ENCODE measurements around the gene MAMDC2.

Gene MAMDC2

GRCh38 chr9:70121818-70122436 lies 78.3 kb downstream of the MAMDC2 start:
- H3K14ac ChIP-seq (ENCODE audit: low read length in 2 of 2): no peak overlapping the region
- 50% methylated on average over 2 of the region's 2 CpGs for WGBS
- no peak overlapping the region for H3K4me2 ChIP-seq (ENCODE audit: low read length, poor library complexity, severe bottlenecking)

GRCh38 chr9:70123695-70124094 lies 80.0 kb downstream of the MAMDC2 start:
- Histone ChIP-seq H2AFZ (ENCODE audit: low read depth, low read length) (no peak overlapping the region), H3K23ac (ENCODE audit: low read length in 2 of 2) (no peak overlapping the region), H3K4ac (ENCODE audit: low read depth in 1 of 2, low read length in 2 of 2) (no peak overlapping the region), H2BK120ac (ENCODE audit: low read depth, low read length) (no peak overlapping the region), H3K4me2 (ENCODE audit: low read length, poor library complexity, severe bottlenecking) (no peak overlapping the region), H3K27me3 (ENCODE audit: control insufficient read depth in 1 of 2, insufficient read depth in 1 of 2, low read length in 2 of 2) (peaks cover 0 to 3% of the 10 kb centered on the region in 2 experiments), H2AK5ac (ENCODE audit: low read length, severe bottlenecking) (no peak overlapping the region), H4K8ac (ENCODE audit: low read length) (no peak overlapping the region), H2BK12ac (ENCODE audit: low read length in 2 of 2) (no peak overlapping the region), H3K27ac (ENCODE audit: low read length, poor library complexity, severe bottlenecking) (no peak overlapping the region), H2BK5ac (ENCODE audit: low read depth, low read length, poor library complexity, severe bottlenecking) (no peak overlapping the region), H3K18ac (ENCODE audit: low read depth in 1 of 2, low read length in 2 of 2) (no peak overlapping the region), H3K4me1 (ENCODE audit: control insufficient read depth, insufficient read depth, low read depth, low read length) (peaks cover 11% of the 10 kb centered on the region), H3K9ac (ENCODE audit: low read length) (no peak overlapping the region), H3K79me1 (replicated peaks; ENCODE audit: low read length, poor library complexity, severe bottlenecking) (peaks cover 31% of the 10 kb centered on the region), H3K4me3 (ENCODE audit: insufficient read depth in 1 of 2, low read depth in 1 of 2, low read length in 2 of 2) (no peak overlapping the region), H3K9me3 (ENCODE audit: control insufficient read depth, low read length) (no peaks in the 10 kb centered on the region), H4K91ac (ENCODE audit: low read length) (no peak overlapping the region), H2BK15ac (ENCODE audit: low read depth, poor library complexity, severe bottlenecking) (no peak overlapping the region), H3K36me3 (ENCODE audit: control insufficient read depth in 1 of 2, insufficient read depth in 2 of 2, low read depth in 1 of 2, low read length in 2 of 2) (peaks cover 0 to 38% of the 10 kb centered on the region in 2 experiments), H3K14ac (ENCODE audit: low read length in 2 of 2) (no peak overlapping the region)
- WGBS: 97% methylated on average over 4 of the region's 4 CpGs
- no peak for DNase-seq

More at GRCh38 chr9:70121818-70122436, 78.3 kb downstream of the MAMDC2 start:
- Histone ChIP-seq H3K18ac (ENCODE audit: low read depth in 1 of 2, low read length in 2 of 2) (no peak overlapping the region), H2AFZ (ENCODE audit: low read depth, low read length) (no peak overlapping the region), H4K91ac (ENCODE audit: low read length) (no peak overlapping the region), H3K4me3 (ENCODE audit: insufficient read depth in 1 of 2, low read depth in 1 of 2, low read length in 2 of 2) (peak overlapping the region in 1 of 2 experiments; percentile 6), H3K4ac (ENCODE audit: low read depth in 1 of 2, low read length in 2 of 2) (no peak overlapping the region), H3K36me3 (ENCODE audit: control insufficient read depth in 1 of 2, insufficient read depth in 2 of 2, low read depth in 1 of 2, low read length in 2 of 2) (peaks cover 0 to 36% of the 10 kb centered on the region in 2 experiments), H4K8ac (ENCODE audit: low read length) (no peak overlapping the region), H2BK12ac (ENCODE audit: low read length in 2 of 2) (peak overlapping the region in 1 of 2 experiments; percentile 15), H3K9ac (ENCODE audit: low read length) (peak overlapping the region; percentile 24), H3K27ac (ENCODE audit: low read length, poor library complexity, severe bottlenecking) (peak overlapping the region; percentile 89), H3K23ac (ENCODE audit: low read length in 2 of 2) (no peak overlapping the region), H3K79me1 (replicated peaks; ENCODE audit: low read length, poor library complexity, severe bottlenecking) (peaks cover 29% of the 10 kb centered on the region), H2AK5ac (ENCODE audit: low read length, severe bottlenecking) (peak overlapping the region; percentile 16), H2BK15ac (ENCODE audit: low read depth, poor library complexity, severe bottlenecking) (no peak overlapping the region), H3K27me3 (ENCODE audit: control insufficient read depth in 1 of 2, insufficient read depth in 1 of 2, low read length in 2 of 2) (peaks cover 0 to 3% of the 10 kb centered on the region in 2 experiments), H2BK120ac (ENCODE audit: low read depth, low read length) (no peak overlapping the region), H2BK5ac (ENCODE audit: low read depth, low read length, poor library complexity, severe bottlenecking) (no peak overlapping the region), H3K9me3 (ENCODE audit: control insufficient read depth, low read length) (no peaks in the 10 kb centered on the region), H3K4me1 (ENCODE audit: control insufficient read depth, insufficient read depth, low read depth, low read length) (peaks cover 11% of the 10 kb centered on the region)
- DNase-seq: no peak

- H2BK120ac ChIP-seq (ENCODE audit: low read depth, low read length): no peak overlapping the region
- H3K4ac ChIP-seq (ENCODE audit: low read depth in 1 of 2, low read length in 2 of 2): no peak overlapping the region
- no peak overlapping the region for H4K91ac ChIP-seq (ENCODE audit: low read length)
- no peak overlapping the region for H3K18ac ChIP-seq (ENCODE audit: low read depth in 1 of 2, low read length in 2 of 2)
- H3K36me3 ChIP-seq (ENCODE audit: control insufficient read depth in 1 of 2, insufficient read depth in 2 of 2, low read depth in 1 of 2, low read length in 2 of 2): peaks cover 0 to 40% of the 10 kb centered on the region in 2 experiments
- no peak overlapping the region for H2AK5ac ChIP-seq (ENCODE audit: low read length, severe bottlenecking)
- H2AFZ ChIP-seq (ENCODE audit: low read depth, low read length): no peak overlapping the region
- H3K79me1 ChIP-seq (replicated peaks; ENCODE audit: low read length, poor library complexity, severe bottlenecking): peaks cover 32% of the 10 kb centered on the region
- H2BK5ac ChIP-seq (ENCODE audit: low read depth, low read length, poor library complexity, severe bottlenecking): no peak overlapping the region
- no peak overlapping the region for H3K4me2 ChIP-seq (ENCODE audit: low read length, poor library complexity, severe bottlenecking)
- DNase-seq: no peak
- H3K9me3 ChIP-seq (ENCODE audit: control insufficient read depth, low read length): no peaks in the 10 kb centered on the region
- no peak overlapping the region for H2BK12ac ChIP-seq (ENCODE audit: low read length in 2 of 2)
- 87% methylated on average over 4 of the region's 4 CpGs for WGBS
- H3K23ac ChIP-seq (ENCODE audit: low read length in 2 of 2): no peak overlapping the region
- H3K4me3 ChIP-seq (ENCODE audit: insufficient read depth in 1 of 2, low read depth in 1 of 2, low read length in 2 of 2): no peak overlapping the region
- no peak overlapping the region for H4K8ac ChIP-seq (ENCODE audit: low read length)
- H3K27ac ChIP-seq (ENCODE audit: low read length, poor library complexity, severe bottlenecking): no peak overlapping the region
- no peak overlapping the region for H3K14ac ChIP-seq (ENCODE audit: low read length in 2 of 2)
- no peak overlapping the region for H3K9ac ChIP-seq (ENCODE audit: low read length)
- peaks cover 0 to 3% of the 10 kb centered on the region in 2 experiments for H3K27me3 ChIP-seq (ENCODE audit: control insufficient read depth in 1 of 2, insufficient read depth in 1 of 2, low read length in 2 of 2)
- H3K4me1 ChIP-seq (ENCODE audit: control insufficient read depth, insufficient read depth, low read depth, low read length): peaks cover 6% of the 10 kb centered on the region
- no peak overlapping the region for H2BK15ac ChIP-seq (ENCODE audit: low read depth, poor library complexity, severe bottlenecking)
These were observed 82.1 kb downstream of the MAMDC2 start for GRCh38 chr9:70125621-70126263.

- WGBS: 100% methylated on average over 4 of the region's 6 CpGs
- Histone ChIP-seq H3K14ac (ENCODE audit: low read length in 2 of 2) (no peak overlapping the region), H2BK12ac (ENCODE audit: low read length in 2 of 2) (no peak overlapping the region)
These were observed 83.4 kb downstream of the MAMDC2 start for GRCh38 chr9:70127036-70127435.

More at GRCh38 chr9:70127036-70127435, 83.4 kb downstream of the MAMDC2 start:
- H3K4me1 ChIP-seq (ENCODE audit: control insufficient read depth, insufficient read depth, low read depth, low read length): peaks cover 4% of the 10 kb centered on the region
- peaks cover 0 to 40% of the 10 kb centered on the region in 2 experiments for H3K36me3 ChIP-seq (ENCODE audit: control insufficient read depth in 1 of 2, insufficient read depth in 2 of 2, low read depth in 1 of 2, low read length in 2 of 2)
- no peak overlapping the region for H3K4me2 ChIP-seq (ENCODE audit: low read length, poor library complexity, severe bottlenecking)
- H2BK15ac ChIP-seq (ENCODE audit: low read depth, poor library complexity, severe bottlenecking): no peak overlapping the region
- H3K4me3 ChIP-seq (ENCODE audit: insufficient read depth in 1 of 2, low read depth in 1 of 2, low read length in 2 of 2): no peak overlapping the region
- no peak overlapping the region for H4K91ac ChIP-seq (ENCODE audit: low read length)
- no peaks in the 10 kb centered on the region for H3K9me3 ChIP-seq (ENCODE audit: control insufficient read depth, low read length)
- H3K23ac ChIP-seq (ENCODE audit: low read length in 2 of 2): no peak overlapping the region
- no peak overlapping the region for H3K27ac ChIP-seq (ENCODE audit: low read length, poor library complexity, severe bottlenecking)
- DNase-seq: no peak
- peaks cover 0 to 3% of the 10 kb centered on the region in 2 experiments for H3K27me3 ChIP-seq (ENCODE audit: control insufficient read depth in 1 of 2, insufficient read depth in 1 of 2, low read length in 2 of 2)
- H2BK5ac ChIP-seq (ENCODE audit: low read depth, low read length, poor library complexity, severe bottlenecking): no peak overlapping the region
- H2AK5ac ChIP-seq (ENCODE audit: low read length, severe bottlenecking): no peak overlapping the region
- H3K4ac ChIP-seq (ENCODE audit: low read depth in 1 of 2, low read length in 2 of 2): no peak overlapping the region
- H3K79me1 ChIP-seq (replicated peaks; ENCODE audit: low read length, poor library complexity, severe bottlenecking): peaks cover 31% of the 10 kb centered on the region
- no peak overlapping the region for H3K18ac ChIP-seq (ENCODE audit: low read depth in 1 of 2, low read length in 2 of 2)
- H3K9ac ChIP-seq (ENCODE audit: low read length): no peak overlapping the region
- H2BK120ac ChIP-seq (ENCODE audit: low read depth, low read length): no peak overlapping the region
- H4K8ac ChIP-seq (ENCODE audit: low read length): no peak overlapping the region
- H2AFZ ChIP-seq (ENCODE audit: low read depth, low read length): no peak overlapping the region
